GM18507 (cell line): ENCODE results near the gene MINDY3.
A peak's percentile ranks its signal among the peaks of the same experiment; 100 is the strongest.
"Not testable (repeated sequence)": the region's sequence is repeated elsewhere in the genome, so short reads cannot be mapped to it uniquely, and the experiment has no call there.

Experiments
- DNase-seq: peaks from one replicate; pipeline ENCODE4 v3.0.0; 2011; ENCODE audit warnings: low read depth; ENCODE audit not compliant: insufficient read length; ENCODE audit errors: extremely low spot score
- FAIRE-seq: peaks from 2 replicates; lab custom pipeline; 2011; peaks lifted over from hg19 to GRCh38; lab: Jason Lieb, UNC

Gene MINDY3

GRCh38 chr10:15858861-15859281 lies 1.4 kb downstream of the MINDY3 start:
- DNase-seq: no peak

GRCh38 chr10:15857107-15857575 lies 3.2 kb downstream of the MINDY3 start:
- DNase-seq: no peak
- FAIRE-seq: peak; percentile 12

More at GRCh38 chr10:15858861-15859281, 1.4 kb downstream of the MINDY3 start:
- FAIRE-seq: peak; percentile 35

GRCh38 chr10:15856328-15857015 lies 3.8 kb downstream of the MINDY3 start:
- no peak for FAIRE-seq
- no peak for DNase-seq

GRCh38 chr10:15853800-15854199 lies 6.5 kb downstream of the MINDY3 start:
- DNase-seq (no peak), FAIRE-seq (no peak)

GRCh38 chr10:15852111-15852557 lies 8.2 kb downstream of the MINDY3 start:
- no peak for DNase-seq
- FAIRE-seq: no peak

GRCh38 chr10:15850337-15850978 lies 9.8 kb downstream of the MINDY3 start:
- FAIRE-seq, DNase-seq: not testable (repeated sequence)

GRCh38 chr10:15849316-15849715 lies 11.0 kb downstream of the MINDY3 start:
- DNase-seq (no peak), FAIRE-seq (no peak)

- no peak for DNase-seq
- FAIRE-seq: no peak
Observed at GRCh38 chr10:15847481-15847880, 12.8 kb downstream of the MINDY3 start.

GRCh38 chr10:15844517-15844916 lies 15.8 kb downstream of the MINDY3 start:
- no peak for DNase-seq

GRCh38 chr10:15843695-15844094 lies 16.6 kb downstream of the MINDY3 start:
- DNase-seq (no peak), FAIRE-seq (no peak)

More at GRCh38 chr10:15844517-15844916, 15.8 kb downstream of the MINDY3 start:
- no peak for FAIRE-seq

GRCh38 chr10:15842556-15843169 lies 17.6 kb downstream of the MINDY3 start:
- DNase-seq (no peak), FAIRE-seq (no peak)

- FAIRE-seq: no peak
- no peak for DNase-seq
Observed at GRCh38 chr10:15841696-15842095, 18.6 kb downstream of the MINDY3 start.

- FAIRE-seq: no peak
Observed at GRCh38 chr10:15836807-15837206, 23.5 kb downstream of the MINDY3 start.

GRCh38 chr10:15829495-15829894 lies 30.8 kb downstream of the MINDY3 start:
- FAIRE-seq: no peak
- DNase-seq: no peak

More at GRCh38 chr10:15836807-15837206, 23.5 kb downstream of the MINDY3 start:
- DNase-seq: no peak

- DNase-seq (no peak), FAIRE-seq (peak; percentile 47)
Observed at GRCh38 chr10:15824498-15824897, 35.8 kb downstream of the MINDY3 start.

- FAIRE-seq (no peak), DNase-seq (no peak)
Observed at GRCh38 chr10:15822131-15822530, 38.2 kb downstream of the MINDY3 start.

- no peak for FAIRE-seq
- no peak for DNase-seq
Observed at GRCh38 chr10:15821046-15821683, 39.1 kb downstream of the MINDY3 start.

- FAIRE-seq (peak; percentile 51), DNase-seq (no peak)
Observed at GRCh38 chr10:15817409-15818046, 42.8 kb downstream of the MINDY3 start.

- no peak for DNase-seq
- FAIRE-seq: no peak
Observed at GRCh38 chr10:15815242-15815885, 44.9 kb downstream of the MINDY3 start.
